B cell (primary cell): ENCODE results near the gene NRAP.

ENCODE experiments used
- EZH2 ChIP-seq: IDR thresholded peaks from 2 replicates; pipeline ENCODE4 v1.6.1; 2012; ENCODE audit warnings: borderline replicate concordance, low read depth, mild to moderate bottlenecking, moderate library complexity, low read length; ENCODE audit not compliant: insufficient read depth, poor library complexity, severe bottlenecking
- TF ChIP-seq, protein P1 (sequence below): fragments of 200-600 bp; IDR thresholded peaks from one replicate; pipeline ENCODE4 v1.8.0; 2022; ENCODE audit warnings: antibody characterized with exemption, mild to moderate bottlenecking

DNA sequence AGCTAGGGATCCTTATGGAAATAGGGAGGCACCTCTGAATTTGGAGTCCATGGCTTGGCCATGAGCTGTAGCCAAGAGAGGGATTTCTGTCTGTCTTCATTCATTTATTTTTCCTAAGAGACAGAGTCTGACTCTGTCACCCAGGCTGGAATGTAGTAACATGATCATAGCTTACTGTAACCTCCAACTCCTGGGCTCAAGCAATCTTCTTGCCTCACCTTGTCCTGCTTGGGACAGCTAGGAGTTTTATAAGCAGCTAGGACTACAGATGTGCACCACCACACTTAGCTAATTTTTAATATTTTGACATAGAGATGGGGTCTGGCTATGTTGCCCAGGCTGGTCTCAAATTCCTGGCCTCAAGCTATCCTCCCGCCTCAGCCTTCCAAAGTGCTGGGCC, 119.4 kb downstream of the NRAP start:
- TF ChIP-seq, protein P1, sequence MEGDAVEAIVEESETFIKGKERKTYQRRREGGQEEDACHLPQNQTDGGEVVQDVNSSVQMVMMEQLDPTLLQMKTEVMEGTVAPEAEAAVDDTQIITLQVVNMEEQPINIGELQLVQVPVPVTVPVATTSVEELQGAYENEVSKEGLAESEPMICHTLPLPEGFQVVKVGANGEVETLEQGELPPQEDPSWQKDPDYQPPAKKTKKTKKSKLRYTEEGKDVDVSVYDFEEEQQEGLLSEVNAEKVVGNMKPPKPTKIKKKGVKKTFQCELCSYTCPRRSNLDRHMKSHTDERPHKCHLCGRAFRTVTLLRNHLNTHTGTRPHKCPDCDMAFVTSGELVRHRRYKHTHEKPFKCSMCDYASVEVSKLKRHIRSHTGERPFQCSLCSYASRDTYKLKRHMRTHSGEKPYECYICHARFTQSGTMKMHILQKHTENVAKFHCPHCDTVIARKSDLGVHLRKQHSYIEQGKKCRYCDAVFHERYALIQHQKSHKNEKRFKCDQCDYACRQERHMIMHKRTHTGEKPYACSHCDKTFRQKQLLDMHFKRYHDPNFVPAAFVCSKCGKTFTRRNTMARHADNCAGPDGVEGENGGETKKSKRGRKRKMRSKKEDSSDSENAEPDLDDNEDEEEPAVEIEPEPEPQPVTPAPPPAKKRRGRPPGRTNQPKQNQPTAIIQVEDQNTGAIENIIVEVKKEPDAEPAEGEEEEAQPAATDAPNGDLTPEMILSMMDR: no peak
- TF ChIP-seq EZH2: no peak
